ENCODE data around the gene GMFB. TPM values are rescaled to one million over a fixed set of nuclear protein-coding genes. Genes with fewer than 3 reads are reported as not detected.
"Not testable (repeated sequence)": the region's sequence is repeated elsewhere in the genome, so short reads cannot be mapped to it uniquely, and the experiment has no call there.

Gene GMFB
- total RNA-seq, 1 donor from 2014 or later: 38.0 TPM

GRCh38 chr14:54462048-54462447, 26.7 kb downstream of the GMFB start:
- intact Hi-C loops (cut with micrococcal nuclease): no loop called here

GRCh38 chr14:54459106-54459505, 29.7 kb downstream of the GMFB start:
- intact Hi-C loops (cut with micrococcal nuclease): no loop called here

- intact Hi-C loops (cut with micrococcal nuclease): not testable (repeated sequence)
Measured at GRCh38 chr14:54458536-54458935, 30.2 kb downstream of the GMFB start.

- intact Hi-C loops (cut with micrococcal nuclease): no loop called here
Measured at GRCh38 chr14:54457609-54457996, 31.2 kb downstream of the GMFB start.

GRCh38 chr14:54456820-54457608, 31.8 kb downstream of the GMFB start:
- intact Hi-C loops (cut with micrococcal nuclease): not testable (repeated sequence)

- intact Hi-C loops (cut with micrococcal nuclease): no loop called here
Measured at GRCh38 chr14:54455363-54455762, 33.4 kb downstream of the GMFB start.

GRCh38 chr14:54453990-54454389, 34.8 kb downstream of the GMFB start:
- intact Hi-C loops (cut with micrococcal nuclease): not testable (repeated sequence)

- intact Hi-C loops (cut with micrococcal nuclease): no loop called here
Measured at GRCh38 chr14:54453252-54453651, 35.5 kb downstream of the GMFB start.

- intact Hi-C loops (cut with micrococcal nuclease): no loop called here
Measured at GRCh38 chr14:54451961-54452360, 36.8 kb downstream of the GMFB start.

GRCh38 chr14:54451121-54451601, 37.6 kb downstream of the GMFB start:
- intact Hi-C loops (cut with micrococcal nuclease): no loop called here

- intact Hi-C loops (cut with micrococcal nuclease): no loop called here
Measured at GRCh38 chr14:54450535-54450934, 38.2 kb downstream of the GMFB start.

GRCh38 chr14:54447231-54447692, 41.5 kb downstream of the GMFB start:
- intact Hi-C loops (cut with micrococcal nuclease): no loop called here

GRCh38 chr14:54446161-54446693, 42.6 kb downstream of the GMFB start:
- intact Hi-C loops (cut with micrococcal nuclease): no loop called here

- intact Hi-C loops (cut with micrococcal nuclease): loop anchor here (5.0 kb wide), 1 partner anchor 328 kb away; no protein-coding TSS in a partner anchor
Measured at GRCh38 chr14:54444681-54445080, 44.1 kb downstream of the GMFB start.

- intact Hi-C loops (cut with micrococcal nuclease): loop anchor here (5.0 kb wide), 1 partner anchor 328 kb away; no protein-coding TSS in a partner anchor
Measured at GRCh38 chr14:54443981-54444380, 44.8 kb downstream of the GMFB start.

GRCh38 chr14:54442961-54443360, 45.8 kb downstream of the GMFB start:
- intact Hi-C loops (cut with micrococcal nuclease): loop anchor here (5.0 kb wide), 1 partner anchor 329 kb away; no protein-coding TSS in a partner anchor

- intact Hi-C loops (cut with micrococcal nuclease): loop anchor here (1.0 to 5.0 kb wide), 6 partner anchors 45 to 1288 kb away; partner anchors contain the start of genes CGRRF1, DDHD1, GMFB and SAMD4A
Measured at GRCh38 chr14:54440873-54441868, 47.6 kb downstream of the GMFB start, which contains the start of gene CNIH1. Gene CNIH1, minus strand, starts transcription at chr14:54441374. Its CDS starts 47 bp downstream, at chr14:54441327.

GRCh38 chr14:54440476-54440872, 48.3 kb downstream of the GMFB start:
- intact Hi-C loops (cut with micrococcal nuclease): loop anchor here (2.0 to 5.0 kb wide), 2 partner anchors 332 to 1288 kb away; partner anchors contain the start of gene DDHD1

GRCh38 chr14:54440037-54440436, 48.7 kb downstream of the GMFB start:
- intact Hi-C loops (cut with micrococcal nuclease): loop anchor here (2.0 to 5.0 kb wide), 2 partner anchors 332 to 1287 kb away; partner anchors contain the start of gene DDHD1

- intact Hi-C loops (cut with micrococcal nuclease): loop anchor here (5.0 kb wide), 1 partner anchor 464 kb away; the partner anchor contains the start of gene GCH1
Measured at GRCh38 chr14:54438703-54439102, 50.1 kb downstream of the GMFB start.

- intact Hi-C loops (cut with micrococcal nuclease): loop anchor here (5.0 kb wide), 1 partner anchor 464 kb away; the partner anchor contains the start of gene GCH1
Measured at GRCh38 chr14:54437954-54438353, 50.8 kb downstream of the GMFB start.

Measured in T-helper 2 cell treated with Interferon-gamma antibody and Interleukin-4, amounts not matched to agents 100 ng/mL and 5 ng/mL, for 36 hours (primary cell).